ENCODE results near the gene KLRD1. TPM values are rescaled to one million over a fixed set of nuclear protein-coding genes. Genes with fewer than 3 reads are reported as not detected.
"Not testable (repeated sequence)": the region's sequence is repeated elsewhere in the genome, so short reads cannot be mapped to it uniquely, and the experiment has no call there.

Gene KLRD1
- total RNA-seq, 4 donors from 2014 or later, result 0.10 to 0.23 (median 0.21) TPM

- intact Hi-C loops (cut with DNase I; ENCODE audit: low total_unique reads) (no loop called here), in situ Hi-C loops (cut with MboI; ENCODE audit: low sequenced_read_pairs in 4 of 4) (no loop called here)
- H3K36me3 ChIP-seq, result no peaks in the 10 kb centered on the region
- H3K9me3 ChIP-seq, result no peaks in the 10 kb centered on the region
- TF ChIP-seq CTCF (IDR thresholded peaks at IDR 0.05 in 4 of 5, conservative IDR thresholded peaks at IDR 0.05 in 1 of 5) (no peak), POLR2A (IDR thresholded peaks at IDR 0.05) (no peak)
- DNase-seq (no peak), ATAC-seq (no peak)
- H3K4me1 ChIP-seq, result no peaks in the 10 kb centered on the region
- H3K4me3 ChIP-seq, result no peak overlapping the region
- H3K27ac ChIP-seq, result no peak overlapping the region
- no peaks in the 10 kb centered on the region for H3K27me3 ChIP-seq
Observed at GRCh38 chr12:10305411-10305810, 2.3 kb upstream of the KLRD1 start.

- no peak for TF ChIP-seq POLR2A (IDR thresholded peaks at IDR 0.05)
- TF ChIP-seq CTCF (IDR thresholded peaks at IDR 0.05 in 4 of 5, conservative IDR thresholded peaks at IDR 0.05 in 1 of 5), result no peak
- Histone ChIP-seq H3K9me3 (no peaks in the 10 kb centered on the region), H3K4me1 (no peaks in the 10 kb centered on the region), H3K27ac (no peak overlapping the region), H3K27me3 (no peaks in the 10 kb centered on the region), H3K4me3 (no peak overlapping the region), H3K36me3 (no peaks in the 10 kb centered on the region)
- DNase-seq (no peak), ATAC-seq (no peak)
- in situ Hi-C loops (cut with MboI; ENCODE audit: low sequenced_read_pairs in 4 of 4), result no loop called here
- intact Hi-C loops (cut with DNase I; ENCODE audit: low total_unique reads), result no loop called here
Observed at GRCh38 chr12:10310926-10311720, 3.5 kb downstream of the KLRD1 start.

GRCh38 chr12:10319388-10319787, 11.7 kb downstream of the KLRD1 start:
- no peaks in the 10 kb centered on the region for H3K27me3 ChIP-seq

GRCh38 chr12:10320643-10321042, 13.0 kb downstream of the KLRD1 start:
- no peaks in the 10 kb centered on the region for H3K9me3 ChIP-seq
- intact Hi-C loops (cut with DNase I; ENCODE audit: low total_unique reads), result no loop called here
- no peaks in the 10 kb centered on the region for H3K4me1 ChIP-seq
- H3K27me3 ChIP-seq, result no peaks in the 10 kb centered on the region
- H3K36me3 ChIP-seq, result no peaks in the 10 kb centered on the region
- H3K4me3 ChIP-seq, result no peak overlapping the region
- no peak for TF ChIP-seq POLR2A (IDR thresholded peaks at IDR 0.05)
- TF ChIP-seq CTCF (IDR thresholded peaks at IDR 0.05 in 4 of 5, conservative IDR thresholded peaks at IDR 0.05 in 1 of 5), result no peak
- ATAC-seq (no peak), DNase-seq (no peak)
- H3K27ac ChIP-seq, result no peak overlapping the region
- in situ Hi-C loops (cut with MboI; ENCODE audit: low sequenced_read_pairs in 4 of 4), result loop anchor here in 2 of 4 donors (10.0 kb wide), 2 partner anchors 234 to 244 kb away; no protein-coding TSS in a partner anchor

More at GRCh38 chr12:10319388-10319787, 11.7 kb downstream of the KLRD1 start:
- in situ Hi-C loops (cut with MboI; ENCODE audit: low sequenced_read_pairs in 4 of 4), result no loop called here
- intact Hi-C loops (cut with DNase I; ENCODE audit: low total_unique reads), result no loop called here
- no peak for DNase-seq
- no peak for ATAC-seq
- H3K4me1 ChIP-seq, result no peaks in the 10 kb centered on the region
- H3K27ac ChIP-seq, result no peak overlapping the region
- no peak overlapping the region for H3K4me3 ChIP-seq
- TF ChIP-seq CTCF (IDR thresholded peaks at IDR 0.05 in 4 of 5, conservative IDR thresholded peaks at IDR 0.05 in 1 of 5), result no peak
- no peak for TF ChIP-seq POLR2A (IDR thresholded peaks at IDR 0.05)
- H3K9me3 ChIP-seq, result no peaks in the 10 kb centered on the region
- no peaks in the 10 kb centered on the region for H3K36me3 ChIP-seq

- DNase-seq; H3K4me1 ChIP-seq; H3K36me3 ChIP-seq; intact Hi-C loops (cut with DNase I; ENCODE audit: low total_unique reads); H3K27me3 ChIP-seq; ATAC-seq; H3K27ac ChIP-seq; H3K9me3 ChIP-seq; H3K4me3 ChIP-seq: not testable (repeated sequence)
- in situ Hi-C loops (cut with MboI; ENCODE audit: low sequenced_read_pairs in 4 of 4), result loop anchor here (10.0 to 25.0 kb wide), 3 partner anchors 226 to 236 kb away; no protein-coding TSS in a partner anchor
Observed at GRCh38 chr12:10328691-10329090, 21.0 kb downstream of the KLRD1 start.

All from gastrocnemius medialis (tissue), 4 donors.